Hematopoietic multipotent progenitor cell treated with erythropoietin and hydrocortisone succinate and interleukin-3 and kit ligand, for 15 days (in vitro differentiated cells): ENCODE results near the gene MYO10.

Source experiments
- DNase-seq: peaks from one replicate; pipeline ENCODE4 v3.0.0-alpha.2; 2015; ENCODE audit warnings: low spot score

Gene MYO10

GRCh38 chr5:16616536-16617273 is 319.4 kb downstream of the MYO10 start, which contains the start of gene RETREG1:
RETREG1 (minus strand) TSS chr5:16616997; CDS start chr5:16616971, 26 bp downstream.
- DNase-seq: no peak

- DNase-seq: no peak
Measured at GRCh38 chr5:16615741-16616535, 320.1 kb downstream of the MYO10 start.

- DNase-seq: no peak
Measured at GRCh38 chr5:16612007-16612406, 324.1 kb downstream of the MYO10 start.
